Activated CD8-positive, alpha-beta T cell treated with anti-CD3 and anti-CD28 coated beads for 36 hours (primary cell): Measurements from ENCODE around the gene INPP5F. TPM values are rescaled to one million over a fixed set of nuclear protein-coding genes. Genes with fewer than 3 reads are reported as not detected.

Experiments
- ATAC-seq: fragments of 200-7000 bp; cut with Tn5 transposase; one replicate; pipeline ENCODE4 v1.10.0; 2021; ENCODE audit warnings: mild to moderate bottlenecking, moderate library complexity
- CTCF ChIA-PET: fragments of 350-600 bp; sonication (Branson Sonifier 250); formaldehyde crosslinking; loops from one replicate; lab custom pipeline; 2021; ENCODE audit warnings: antibody characterized with exemption; lab: Charles Lee
- POLR2A ChIA-PET: fragments of 350-600 bp; sonication (Branson Sonifier 250); formaldehyde crosslinking; loops from one replicate; lab custom pipeline; 2021; ENCODE audit warnings: antibody characterized with exemption; lab: Charles Lee
- DNase-seq: peaks from one replicate; pipeline ENCODE4 v3.0.0-alpha.2; 2020
- H3K27ac Mint-ChIP-seq: one replicate; pipeline ENCODE4 v1.8.0; 2021; ENCODE audit warnings: mild to moderate bottlenecking, mixed read lengths
- H3K27me3 Mint-ChIP-seq: one replicate; pipeline ENCODE4 v1.8.0; 2021; ENCODE audit warnings: mixed read lengths
- H3K36me3 Mint-ChIP-seq: one replicate; pipeline ENCODE4 v1.8.0; 2021; ENCODE audit warnings: low read depth, mixed read lengths
- H3K4me1 Mint-ChIP-seq: one replicate; pipeline ENCODE4 v1.8.0; 2021; ENCODE audit warnings: low read depth, mixed read lengths
- H3K4me3 Mint-ChIP-seq: one replicate; pipeline ENCODE4 v1.8.0; 2021; ENCODE audit warnings: mild to moderate bottlenecking, moderate library complexity, mixed read lengths
- H3K9me3 Mint-ChIP-seq: one replicate; pipeline ENCODE4 v1.8.0; 2021; ENCODE audit warnings: mixed read lengths
- CTCF ChIP-seq: fragments of 200-600 bp; IDR thresholded peaks from one replicate; pipeline ENCODE4 v1.8.0; 2022; ENCODE audit warnings: antibody characterized with exemption, mild to moderate bottlenecking
- intact Hi-C: fragments of 100-400 bp; cut with micrococcal nuclease; formaldehyde crosslinking; loops from one replicate; pipeline ENCODE4 v1.10.0; 2022
- total RNA-seq, 2 experiments: library from RNA; stranded (reverse); gene quantifications; one replicate each; pipeline ENCODE4 v1.2.3, GENCODE V29; 2021

The INPP5F gene
- total RNA-seq, 2 experiments from 2014 or later, result 10.7 TPM

- CTCF ChIA-PET, result interaction anchor here (1.0 kb wide), 1 partner anchor 179 kb away, joined by 4 read pairs; no protein-coding TSS in a partner anchor
- Mint-ChIP-seq H3K36me3 (peaks cover 3% of the 10 kb centered on the region), H3K27me3 (no peaks in the 10 kb centered on the region), H3K9me3 (no peaks in the 10 kb centered on the region), H3K27ac (no peak overlapping the region), H3K4me3 (no peak overlapping the region), H3K4me1 (peaks cover 20% of the 10 kb centered on the region)
- intact Hi-C loops, result loop anchor here (10.0 kb wide), 1 partner anchor 155 kb away; no protein-coding TSS in a partner anchor
- DNase-seq, result no peak
- POLR2A ChIA-PET, result no interaction called here
- no peak for ATAC-seq
- no peak for TF ChIP-seq CTCF
Measured at GRCh38 chr10:119680050-119680449, 45.8 kb upstream of the INPP5F start.

DNA sequence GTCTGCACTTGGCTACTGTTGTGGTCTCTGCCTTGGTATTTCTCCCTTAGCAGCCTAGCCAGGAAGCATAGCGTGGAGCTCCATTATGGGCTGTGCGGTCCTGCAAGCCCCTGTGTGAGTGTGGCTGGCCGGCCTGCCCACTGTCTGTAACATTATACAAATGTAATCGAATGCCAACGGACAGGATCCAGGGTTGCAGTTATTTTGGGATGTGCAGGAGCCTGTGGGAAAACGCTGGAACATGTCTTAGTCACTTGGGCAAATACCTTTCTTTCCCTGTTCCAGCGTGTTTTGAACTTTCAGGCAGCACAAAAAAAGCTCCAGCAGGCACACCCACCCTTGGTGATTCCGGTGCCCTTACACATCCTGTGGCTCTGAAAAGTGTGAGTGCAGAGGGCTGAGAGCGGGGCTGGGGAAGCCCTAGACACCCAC is 45.2 kb upstream of the INPP5F start:
- ChIA-PET CTCF (interaction anchor here (1.0 kb wide), 1 partner anchor 179 kb away, joined by 4 read pairs; no protein-coding TSS in a partner anchor), POLR2A (no interaction called here)
- peaks cover 3% of the 10 kb centered on the region for H3K36me3 Mint-ChIP-seq
- no peak for TF ChIP-seq CTCF
- no peaks in the 10 kb centered on the region for H3K9me3 Mint-ChIP-seq
- no peaks in the 10 kb centered on the region for H3K27me3 Mint-ChIP-seq
- ATAC-seq (peak; percentile 40), DNase-seq (no peak)
- intact Hi-C loops, result loop anchor here (10.0 kb wide), 1 partner anchor 154 kb away; no protein-coding TSS in a partner anchor
- no peak overlapping the region for H3K27ac Mint-ChIP-seq
- peaks cover 20% of the 10 kb centered on the region for H3K4me1 Mint-ChIP-seq
- H3K4me3 Mint-ChIP-seq, result no peak overlapping the region

DNA sequence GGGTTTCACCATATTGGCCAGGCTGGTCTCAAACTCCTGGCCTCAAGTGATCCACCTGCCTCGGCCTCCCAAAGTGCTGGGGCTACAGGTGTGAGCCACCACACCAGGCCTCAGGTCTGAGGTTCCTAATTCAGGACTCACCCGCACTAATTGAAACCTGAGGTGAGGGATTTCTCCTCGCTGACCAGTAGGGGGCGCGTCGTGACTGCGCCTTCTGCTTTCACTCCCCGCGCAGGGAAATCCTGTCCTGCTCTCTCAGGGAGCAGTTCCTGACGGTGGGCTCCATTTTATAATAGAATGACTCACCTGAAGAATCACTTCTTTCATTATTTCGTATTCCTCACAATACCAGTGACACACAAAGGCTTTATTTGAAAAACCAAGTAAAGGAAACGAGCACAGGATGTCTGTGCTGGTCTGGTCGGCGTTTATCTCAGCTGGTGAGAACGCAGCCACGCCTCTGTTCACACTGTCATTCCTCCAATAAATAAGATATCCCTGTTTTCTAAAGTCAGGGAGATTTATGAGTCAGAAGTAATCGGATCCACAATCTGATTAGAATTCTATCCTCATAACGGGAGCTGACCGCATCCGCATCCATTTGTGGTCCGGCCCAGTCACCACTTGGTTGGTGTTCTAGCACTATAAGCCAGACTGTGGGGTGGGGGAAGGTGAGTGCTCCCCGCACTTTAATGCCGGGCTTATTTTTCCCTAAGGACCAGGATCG is 39.2 kb upstream of the INPP5F start:
- Mint-ChIP-seq H3K27ac (peak overlapping the region; percentile 77), H3K9me3 (no peaks in the 10 kb centered on the region), H3K36me3 (no peaks in the 10 kb centered on the region), H3K4me1 (peaks cover 20% of the 10 kb centered on the region), H3K27me3 (no peaks in the 10 kb centered on the region), H3K4me3 (peak overlapping the region; percentile 21)
- intact Hi-C loops, result loop anchor here (1.0 to 10.0 kb wide), 4 partner anchors 20 to 172 kb away; partner anchors contain the start of gene INPP5F
- CTCF ChIA-PET, result interaction anchor here (0.7 to 4.2 kb wide), 53 partner anchors 9 to 206 kb away, joined by 3 to 58 read pairs (median 4); partner anchors contain the start of genes INPP5F, MCMBP and SEC23IP
- POLR2A ChIA-PET, result interaction anchor here (1.1 to 1.9 kb wide), 6 partner anchors 18 to 186 kb away, joined by 3 to 8 read pairs (median 5); partner anchors contain the start of genes INPP5F and MCMBP
- ATAC-seq (peak; percentile 89), DNase-seq (peak; percentile 86)
- TF ChIP-seq CTCF, result peak; percentile 98

DNA sequence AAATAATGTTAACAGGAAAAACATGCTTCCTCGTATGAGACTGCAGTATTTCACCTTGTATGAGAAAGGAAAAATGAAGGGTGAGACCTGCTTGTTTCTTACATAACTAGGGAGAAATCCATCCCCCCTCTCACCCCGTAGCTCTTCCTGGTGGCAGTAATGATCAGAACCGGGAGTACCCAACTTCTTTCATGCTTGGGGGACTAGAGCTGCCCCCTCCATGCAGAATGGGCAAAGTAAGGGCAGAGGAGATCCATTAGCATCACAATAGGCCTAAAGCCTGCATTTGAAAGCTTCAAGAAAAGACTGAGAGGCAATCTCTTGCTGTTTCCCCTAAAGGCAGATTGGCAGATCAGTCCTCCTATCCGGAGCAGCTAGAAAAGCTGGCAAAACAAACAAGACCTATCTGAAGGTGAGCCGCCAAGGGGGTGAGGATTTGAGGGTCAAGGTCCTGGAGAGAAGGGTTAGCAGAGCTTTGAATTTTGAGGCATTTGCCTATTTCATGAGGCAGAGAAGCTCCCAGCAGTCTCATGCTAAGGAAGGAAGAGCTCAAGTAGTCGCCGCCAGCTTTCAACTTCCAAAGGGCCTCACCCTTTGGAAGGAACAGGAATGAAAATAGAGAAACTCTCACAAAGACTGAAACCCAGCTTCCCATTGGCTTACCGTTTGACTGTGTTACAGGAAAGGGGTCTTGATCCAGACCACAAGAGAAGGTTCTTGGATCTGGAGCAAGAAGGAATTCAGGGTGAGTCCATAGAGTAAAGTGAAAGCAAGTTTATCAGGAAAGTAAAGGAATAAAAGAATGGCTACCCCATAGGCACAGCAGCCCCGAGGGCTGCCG is 38.4 kb upstream of the INPP5F start:
- ATAC-seq, result no peak
- Mint-ChIP-seq H3K27ac (peak overlapping the region; percentile 77), H3K36me3 (no peaks in the 10 kb centered on the region), H3K27me3 (no peaks in the 10 kb centered on the region), H3K4me3 (no peak overlapping the region), H3K9me3 (no peaks in the 10 kb centered on the region), H3K4me1 (peaks cover 13% of the 10 kb centered on the region)
- TF ChIP-seq CTCF, result no peak
- DNase-seq, result no peak
- CTCF ChIA-PET, result interaction anchor here (0.7 to 4.2 kb wide), 48 partner anchors 8 to 205 kb away, joined by 3 to 58 read pairs (median 4); partner anchors contain the start of genes INPP5F, MCMBP and SEC23IP
- POLR2A ChIA-PET, result interaction anchor here (0.8 to 1.9 kb wide), 6 partner anchors 18 to 185 kb away, joined by 3 to 8 read pairs (median 5); partner anchors contain the start of genes INPP5F and MCMBP
- intact Hi-C loops, result loop anchor here (2.0 to 10.0 kb wide), 3 partner anchors 19 to 147 kb away; partner anchors contain the start of gene INPP5F
